GM23248 (cell line): ENCODE measurements around the gene TCEAL3. TPM values are rescaled to one million over a fixed set of nuclear protein-coding genes. Genes with fewer than 3 reads are reported as not detected.
A peak's percentile ranks its signal among the peaks of the same experiment; 100 is the strongest.

Source experiments
- DNase-seq: peaks from one replicate; pipeline ENCODE4 v3.0.0-alpha.2; 2015
- H2AFZ ChIP-seq: fragments of 200-600 bp; sonication (generic); 2 replicates; pipeline ENCODE4 v1.6.1; 2016; ENCODE audit warnings: antibody characterized with exemption
- H3F3A ChIP-seq: fragments of 200-600 bp; sonication (generic); 2 replicates; pipeline ENCODE4 v1.6.1; 2016; ENCODE audit warnings: mild to moderate bottlenecking, antibody characterized with exemption, mixed run types; ENCODE audit not compliant: insufficient read depth
- H3K27ac ChIP-seq: fragments of 200-600 bp; sonication (generic); 2 replicates; pipeline ENCODE4 v1.5.1; 2016; ENCODE audit warnings: mild to moderate bottlenecking
- H3K27me3 ChIP-seq: fragments of 200-600 bp; sonication (generic); replicated peaks from 2 replicates; pipeline ENCODE4 v1.6.1; 2016; ENCODE audit warnings: mild to moderate bottlenecking; ENCODE audit not compliant: insufficient read depth
- H3K36me3 ChIP-seq: fragments of 200-600 bp; sonication (generic); 2 replicates; pipeline ENCODE4 v1.6.1; 2016; ENCODE audit warnings: low read depth, mild to moderate bottlenecking
- H3K4me1 ChIP-seq: fragments of 200-600 bp; sonication (generic); 2 replicates; pipeline ENCODE4 v1.6.1; 2016; ENCODE audit warnings: mild to moderate bottlenecking; ENCODE audit not compliant: insufficient read depth
- H3K4me2 ChIP-seq: fragments of 200-600 bp; sonication (generic); one replicate; pipeline ENCODE4 v1.6.1; 2016; ENCODE audit warnings: mild to moderate bottlenecking; ENCODE audit not compliant: unreplicated experiment
- H3K4me3 ChIP-seq: fragments of 200-600 bp; sonication (generic); 2 replicates; pipeline ENCODE4 v1.5.1; 2016; ENCODE audit warnings: mild to moderate bottlenecking
- H3K79me2 ChIP-seq: fragments of 200-600 bp; sonication (generic); 2 replicates; pipeline ENCODE4 v1.6.1; 2016; ENCODE audit warnings: mild to moderate bottlenecking; ENCODE audit not compliant: insufficient read depth
- H3K9ac ChIP-seq: fragments of 200-600 bp; sonication (generic); 2 replicates; pipeline ENCODE4 v1.6.1; 2016; ENCODE audit warnings: mild to moderate bottlenecking
- H3K9me2 ChIP-seq: fragments of 200-600 bp; sonication (generic); 2 replicates; pipeline ENCODE4 v1.6.1; 2016; ENCODE audit warnings: mixed run types, mild to moderate bottlenecking, moderate library complexity; ENCODE audit not compliant: insufficient read depth
- H3K9me3 ChIP-seq: fragments of 200-600 bp; sonication (generic); one replicate; pipeline ENCODE4 v1.6.1; 2017; ENCODE audit warnings: low read depth
- H4K20me1 ChIP-seq: fragments of 200-600 bp; sonication (generic); 2 replicates; pipeline ENCODE4 v1.6.0; 2016; ENCODE audit not compliant: insufficient read depth
- EZH2 ChIP-seq: fragments of 200-600 bp; sonication (generic); IDR thresholded peaks from 2 replicates; pipeline ENCODE4 v1.6.1; 2018; ENCODE audit warnings: antibody characterized with exemption, mild to moderate bottlenecking; ENCODE audit not compliant: insufficient read depth, poor library complexity, severe bottlenecking
- EZH2phosphoT487 ChIP-seq: fragments of 200-600 bp; sonication (generic); IDR thresholded peaks from 2 replicates; pipeline ENCODE4 v1.6.1; 2018; ENCODE audit warnings: antibody characterized with exemption, moderate library complexity, mild to moderate bottlenecking, low read depth; ENCODE audit not compliant: insufficient read depth
- WGBS, 2 experiments: methylation state at CpG; one replicate each; pipeline ENCODE4 v1.1.6; 2015 to 2017; ENCODE audit warnings: low lambda C conversion rate in 2 of 2, low coverage in 1 of 2; ENCODE audit errors: missing lambda C conversion rate in 2 of 2; 5-methylcytosine and 5-hydroxymethylcytosine counted together
- in situ Hi-C: fragments of 300-500 bp; cut with MboI; formaldehyde crosslinking; loops from 2 replicates; pipeline ENCODE4 v1.15.0; 2020
- polyA plus RNA-seq: library from polyadenylated mRNA; unstranded; fragments of >200 nt; fragmentation: Nextera tagmentation; extraction: Ambion mirVana; gene quantifications from 2 replicates; pipeline ENCODE4 v1.2.1, GENCODE V29; 2016
- total RNA-seq: library from RNA; depleted of rRNA; stranded (reverse); fragments of >200 nt; shearing (Covaris generic); gene quantifications from 2 replicates; pipeline ENCODE4 v1.2.3, GENCODE V29; 2014

The TCEAL3 gene
- total and polyA plus RNA-seq, 2 experiments from 2014 or later: 33.4 to 58.1 TPM

DNA sequence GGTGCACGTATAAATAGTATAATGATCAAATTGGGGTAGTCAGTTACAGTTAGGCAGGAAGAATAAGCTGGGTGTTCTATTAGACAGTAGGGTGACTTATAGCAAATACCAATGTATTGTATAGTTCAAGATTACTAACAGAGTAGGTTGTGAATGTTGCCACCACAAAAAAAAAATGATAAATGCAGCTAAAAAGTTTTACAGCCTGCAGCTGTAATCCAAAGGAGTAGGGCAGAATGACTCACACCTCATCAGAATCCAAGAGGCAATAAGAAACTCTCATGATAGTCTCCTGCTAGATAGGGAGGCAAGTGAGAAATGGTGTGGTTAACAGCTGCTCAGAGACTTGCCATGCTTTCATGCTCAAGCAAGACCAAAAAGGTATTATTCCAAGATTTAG lies 42.0 kb upstream of the TCEAL3 start:
- Histone ChIP-seq H3K9me2 (no peaks in the 10 kb centered on the region), H4K20me1 (no peaks in the 10 kb centered on the region), H3K36me3 (no peaks in the 10 kb centered on the region), H3K27me3 (no peaks in the 10 kb centered on the region), H3K9ac (peak overlapping the region; percentile 22; the same call in 1 of the 2 replicates), H3F3A (peaks cover 17% of the 10 kb centered on the region; the same call in 1 of the 2 replicates), H3K4me3 (peak overlapping the region; percentile 50), H3K4me1 (peaks cover 14% of the 10 kb centered on the region), H3K79me2 (no peaks in the 10 kb centered on the region), H3K27ac (peak overlapping the region; percentile 71), H2AFZ (no peak overlapping the region), H3K9me3 (no peaks in the 10 kb centered on the region), H3K4me2 (peak overlapping the region; percentile 62)
- in situ Hi-C loops: loop anchor here (25.0 kb wide), 1 partner anchor 247 kb away; no protein-coding TSS in a partner anchor
- no peak for TF ChIP-seq EZH2phosphoT487
- no peak for TF ChIP-seq EZH2
- WGBS, 2 experiments: 0 to 6% methylated on average over 1 of the region's 1 CpG
- peak; percentile 86 for DNase-seq

DNA sequence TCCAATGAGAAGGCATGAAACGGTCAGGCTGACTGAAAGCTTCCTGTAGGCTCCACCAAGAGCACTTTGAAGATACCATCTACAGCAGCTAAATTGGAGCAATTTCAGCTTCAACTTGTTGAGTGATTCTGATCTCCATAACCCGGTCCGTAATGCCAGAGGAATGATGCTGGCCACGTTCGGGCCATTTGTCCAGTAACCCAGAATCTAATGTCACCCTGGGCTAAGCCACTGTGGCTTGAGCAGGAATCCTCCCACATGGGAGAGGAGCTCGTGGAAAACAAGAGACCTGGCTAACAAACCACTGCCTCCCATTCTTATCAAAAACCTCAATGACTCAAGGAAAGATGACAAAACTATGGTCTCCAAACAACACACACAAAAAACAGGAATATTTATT lies 36.6 kb upstream of the TCEAL3 start:
- Histone ChIP-seq H3K4me2 (no peak overlapping the region), H3K27ac (no peak overlapping the region), H2AFZ (no peak overlapping the region), H4K20me1 (no peaks in the 10 kb centered on the region), H3K9me2 (no peaks in the 10 kb centered on the region), H3K4me3 (no peak overlapping the region), H3K4me1 (no peaks in the 10 kb centered on the region), H3F3A (peaks cover 8% of the 10 kb centered on the region; the same call in 1 of the 2 replicates), H3K27me3 (no peaks in the 10 kb centered on the region), H3K9ac (no peak overlapping the region), H3K79me2 (no peaks in the 10 kb centered on the region), H3K36me3 (no peaks in the 10 kb centered on the region), H3K9me3 (no peaks in the 10 kb centered on the region)
- DNase-seq: no peak
- in situ Hi-C loops: loop anchor here (25.0 kb wide), 1 partner anchor 241 kb away; no protein-coding TSS in a partner anchor
- TF ChIP-seq EZH2phosphoT487 (no peak), EZH2 (no peak)
- WGBS, 2 experiments: 92 to 96% methylated on average over 6 of the region's 6 CpGs

DNA sequence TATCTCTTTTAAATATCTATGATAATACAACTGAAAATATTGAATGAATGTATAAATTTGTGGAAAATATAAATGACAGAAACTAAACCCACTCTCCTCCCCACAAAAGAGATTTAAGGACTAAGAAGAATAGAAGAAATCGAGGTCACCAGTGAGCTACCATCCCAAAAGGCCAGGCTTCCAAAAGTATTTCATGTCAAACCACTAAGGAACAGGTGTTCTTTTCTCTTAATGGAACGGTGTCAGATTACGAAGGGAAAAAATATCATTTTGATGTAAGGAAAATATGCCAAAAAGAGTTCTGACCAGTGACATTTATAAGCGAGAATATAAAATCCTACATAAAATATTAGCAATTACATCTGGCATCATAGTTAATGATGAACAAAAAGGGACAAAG lies 36.0 kb upstream of the TCEAL3 start:
- H3K27ac ChIP-seq: no peak overlapping the region
- in situ Hi-C loops: loop anchor here (25.0 kb wide), 1 partner anchor 241 kb away; no protein-coding TSS in a partner anchor
- H3K9me3 ChIP-seq: no peaks in the 10 kb centered on the region
- WGBS, 2 experiments: 74 to 82% methylated on average over 4 of the region's 4 CpGs
- peaks cover 1% of the 10 kb centered on the region; the same call in 1 of the 2 replicates for H3F3A ChIP-seq
- H3K36me3 ChIP-seq: no peaks in the 10 kb centered on the region
- H4K20me1 ChIP-seq: no peaks in the 10 kb centered on the region
- no peak overlapping the region for H2AFZ ChIP-seq
- H3K9ac ChIP-seq: no peak overlapping the region
- H3K4me2 ChIP-seq: no peak overlapping the region
- H3K9me2 ChIP-seq: no peaks in the 10 kb centered on the region
- DNase-seq: no peak
- H3K79me2 ChIP-seq: no peaks in the 10 kb centered on the region
- TF ChIP-seq EZH2: no peak
- TF ChIP-seq EZH2phosphoT487: no peak
- no peaks in the 10 kb centered on the region for H3K4me1 ChIP-seq
- no peak overlapping the region for H3K4me3 ChIP-seq
- no peaks in the 10 kb centered on the region for H3K27me3 ChIP-seq

DNA sequence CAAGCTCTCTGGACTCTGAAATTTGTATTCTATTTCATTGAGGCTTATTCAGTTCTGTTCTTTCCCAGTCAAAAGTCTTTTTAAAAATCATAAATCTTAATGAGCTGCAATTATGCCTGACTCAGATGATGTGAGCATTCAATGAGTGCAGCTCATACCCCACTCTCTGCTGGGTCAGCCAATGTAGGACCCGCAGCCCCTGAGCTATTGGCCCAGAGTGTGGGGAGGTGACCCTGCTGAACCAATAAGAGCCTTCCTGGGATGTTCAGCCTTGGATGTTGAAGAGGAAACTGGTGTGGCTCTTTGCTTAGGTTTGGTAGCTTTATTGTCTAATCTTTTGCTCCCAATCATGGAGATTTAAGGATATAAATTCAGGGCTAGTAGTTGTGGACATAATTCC lies 34.6 kb upstream of the TCEAL3 start:
- H3K4me2 ChIP-seq: no peak overlapping the region
- H3K27ac ChIP-seq: no peak overlapping the region
- H3K36me3 ChIP-seq: no peaks in the 10 kb centered on the region
- H4K20me1 ChIP-seq: no peaks in the 10 kb centered on the region
- 89 to 100% methylated on average over 1 of the region's 1 CpG for WGBS, 2 experiments
- TF ChIP-seq EZH2 (no peak), EZH2phosphoT487 (no peak)
- in situ Hi-C loops: loop anchor here (25.0 kb wide), 1 partner anchor 239 kb away; no protein-coding TSS in a partner anchor
- no peaks in the 10 kb centered on the region for H3F3A ChIP-seq
- H3K9me2 ChIP-seq: no peaks in the 10 kb centered on the region
- H3K27me3 ChIP-seq: no peaks in the 10 kb centered on the region
- no peaks in the 10 kb centered on the region for H3K79me2 ChIP-seq
- DNase-seq: no peak
- H3K4me3 ChIP-seq: no peak overlapping the region
- no peaks in the 10 kb centered on the region for H3K9me3 ChIP-seq
- no peak overlapping the region for H2AFZ ChIP-seq
- H3K4me1 ChIP-seq: no peaks in the 10 kb centered on the region
- H3K9ac ChIP-seq: no peak overlapping the region

DNA sequence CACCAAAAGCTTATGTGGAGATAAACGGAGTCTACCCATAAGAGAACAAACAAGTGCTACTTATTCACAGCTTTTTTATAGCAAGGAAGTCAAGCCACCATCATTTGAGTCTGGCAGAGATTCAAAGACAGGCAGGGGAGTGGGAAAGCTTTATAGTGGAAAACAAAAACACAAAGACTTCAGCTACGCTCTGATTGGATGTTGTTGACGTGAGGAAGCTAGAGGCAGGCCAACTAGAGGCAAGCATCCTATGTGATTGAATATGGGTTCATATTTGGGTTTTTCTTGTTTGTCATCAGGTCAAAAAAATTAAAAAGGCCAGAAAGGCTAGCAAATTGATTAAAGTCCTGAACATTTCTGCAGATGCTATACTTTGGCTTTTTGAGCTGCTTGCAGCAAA lies 23.2 kb upstream of the TCEAL3 start:
- 65 to 74% methylated on average over 3 of the region's 3 CpGs for WGBS, 2 experiments
- in situ Hi-C loops: no loop called here
- Histone ChIP-seq H3K9me2 (no peaks in the 10 kb centered on the region), H3K4me1 (0 out of 2 replicates have a peak, but pooled peaks cover 2% of the 10 kb centered on the region), H3K27ac (no peak overlapping the region), H3K27me3 (no peaks in the 10 kb centered on the region), H3F3A (no peaks in the 10 kb centered on the region), H2AFZ (peak overlapping the region; percentile 86), H3K4me3 (peak overlapping the region; percentile 80; the same call in 1 of the 2 replicates), H3K4me2 (peak overlapping the region; percentile 83), H3K79me2 (peaks cover 19% of the 10 kb centered on the region), H3K9me3 (no peaks in the 10 kb centered on the region), H3K9ac (peak overlapping the region; percentile 88; the same call in 1 of the 2 replicates), H4K20me1 (no peaks in the 10 kb centered on the region), H3K36me3 (no peaks in the 10 kb centered on the region)
- DNase-seq: no peak
- TF ChIP-seq EZH2phosphoT487: no peak
- TF ChIP-seq EZH2: no peak
